ENCODE measurements around the gene ULK2.

Gene ULK2

GRCh38 chr17:19877364-19877945 is 9.7 kb upstream of the ULK2 start:
- Histone ChIP-seq H3K4ac (ENCODE audit: low read depth, low read length) (no peak overlapping the region), H3K4me3 (ENCODE audit: low read depth, low read length) (no peak overlapping the region), H3K23ac (ENCODE audit: low read length) (no peak overlapping the region), H3K79me2 (ENCODE audit: control insufficient read depth, insufficient read depth, low read length, poor library complexity) (no peaks in the 10 kb centered on the region), H4K12ac (ENCODE audit: low read depth, low read length) (no peak overlapping the region), H2BK120ac (ENCODE audit: insufficient read depth, low read length, poor library complexity) (no peak overlapping the region), H3K27ac (ENCODE audit: low read depth, low read length) (no peak overlapping the region), H2BK12ac (ENCODE audit: low read length) (no peak overlapping the region), H4K8ac (ENCODE audit: low read depth, low read length) (no peak overlapping the region), H2BK5ac (ENCODE audit: low read depth, low read length, poor library complexity) (no peak overlapping the region), H3K36me3 (ENCODE audit: control insufficient read depth in 1 of 2, insufficient read depth in 2 of 2, low read length in 2 of 2) (no peaks in the 10 kb centered on the region), H3K79me1 (ENCODE audit: low read length) (no peaks in the 10 kb centered on the region), H3K4me2 (ENCODE audit: low read length) (no peak overlapping the region), H3K27me3 (ENCODE audit: insufficient read depth, low read length) (peaks cover 2% of the 10 kb centered on the region), H2AK5ac (ENCODE audit: low read length) (no peak overlapping the region), H2AFZ (ENCODE audit: insufficient read depth, low read length, poor library complexity) (no peak overlapping the region), H4K91ac (ENCODE audit: low read depth, low read length) (no peak overlapping the region), H3K18ac (ENCODE audit: low read length) (no peak overlapping the region), H3K14ac (ENCODE audit: low read length) (no peak overlapping the region), H3K9me3 (ENCODE audit: insufficient read depth, low read depth, low read length) (no peaks in the 10 kb centered on the region), H3K4me1 (ENCODE audit: control insufficient read depth in 1 of 2, insufficient read depth in 2 of 2, low read length in 2 of 2) (no peaks in the 10 kb centered on the region), H3K9ac (ENCODE audit: low read length) (no peak overlapping the region)
- no CpG with 5 or more reads among the region's 6 CpGs for WGBS (ENCODE audit: extremely low coverage, insufficient coverage, insufficient read length)
- no peak for DNase-seq

DNA sequence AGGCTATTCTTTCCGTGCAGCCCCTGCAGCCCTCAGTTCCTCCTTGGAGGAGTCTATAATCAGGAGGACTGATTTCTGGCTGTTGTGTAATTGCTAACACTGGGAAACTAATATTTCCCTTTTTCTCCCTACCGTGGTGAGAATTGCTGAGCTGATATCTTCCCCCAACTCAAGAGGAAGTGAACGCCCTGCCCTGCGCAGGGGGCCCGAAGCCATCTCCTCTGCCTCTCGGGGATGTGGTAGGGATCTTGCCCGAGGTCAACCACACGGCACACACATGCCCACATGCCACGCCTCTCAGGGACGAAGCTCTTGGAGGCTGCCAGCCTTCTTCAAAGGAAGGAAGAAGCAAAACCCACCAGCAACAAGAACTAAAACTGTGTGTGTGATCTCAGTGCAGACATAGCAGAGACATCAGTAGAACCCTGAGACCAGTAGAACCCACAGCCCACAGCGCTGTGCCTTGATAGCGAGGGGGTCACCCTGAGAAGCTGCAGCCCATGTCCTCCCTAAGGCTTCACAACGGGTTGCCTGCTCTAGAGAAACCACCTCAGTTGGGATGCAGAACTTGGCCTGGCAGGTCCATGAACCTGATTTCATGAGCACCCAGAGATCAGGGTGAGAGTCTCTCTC is 8.9 kb upstream of the ULK2 start:
- Histone ChIP-seq H3K36me3 (ENCODE audit: control insufficient read depth in 1 of 2, insufficient read depth in 2 of 2, low read length in 2 of 2) (no peaks in the 10 kb centered on the region), H2AFZ (ENCODE audit: insufficient read depth, low read length, poor library complexity) (no peak overlapping the region), H3K9ac (ENCODE audit: low read length) (no peak overlapping the region), H3K23ac (ENCODE audit: low read length) (no peak overlapping the region), H3K27ac (ENCODE audit: low read depth, low read length) (no peak overlapping the region), H3K4me3 (ENCODE audit: low read depth, low read length) (no peak overlapping the region), H4K91ac (ENCODE audit: low read depth, low read length) (no peak overlapping the region), H2BK120ac (ENCODE audit: insufficient read depth, low read length, poor library complexity) (no peak overlapping the region), H2BK12ac (ENCODE audit: low read length) (no peak overlapping the region), H3K4me1 (ENCODE audit: control insufficient read depth in 1 of 2, insufficient read depth in 2 of 2, low read length in 2 of 2) (no peaks in the 10 kb centered on the region), H3K9me3 (ENCODE audit: insufficient read depth, low read depth, low read length) (no peaks in the 10 kb centered on the region), H3K14ac (ENCODE audit: low read length) (no peak overlapping the region), H3K4ac (ENCODE audit: low read depth, low read length) (no peak overlapping the region), H3K79me2 (ENCODE audit: control insufficient read depth, insufficient read depth, low read length, poor library complexity) (no peaks in the 10 kb centered on the region), H4K8ac (ENCODE audit: low read depth, low read length) (no peak overlapping the region), H4K12ac (ENCODE audit: low read depth, low read length) (no peak overlapping the region), H2AK5ac (ENCODE audit: low read length) (no peak overlapping the region), H3K27me3 (ENCODE audit: insufficient read depth, low read length) (peaks cover 2% of the 10 kb centered on the region), H3K79me1 (ENCODE audit: low read length) (no peaks in the 10 kb centered on the region), H2BK5ac (ENCODE audit: low read depth, low read length, poor library complexity) (no peak overlapping the region), H3K18ac (ENCODE audit: low read length) (no peak overlapping the region), H3K4me2 (ENCODE audit: low read length) (no peak overlapping the region)
- no CpG with 5 or more reads among the region's 13 CpGs for WGBS (ENCODE audit: extremely low coverage, insufficient coverage, insufficient read length)
- peak in 1 of 2 donors; percentile 16 for DNase-seq

- H3K27ac ChIP-seq (ENCODE audit: low read depth, low read length): no peak overlapping the region
- no peak overlapping the region for H4K8ac ChIP-seq (ENCODE audit: low read depth, low read length)
- no peak overlapping the region for H3K4me3 ChIP-seq (ENCODE audit: low read depth, low read length)
- no CpG with 5 or more reads among the region's 10 CpGs for WGBS (ENCODE audit: extremely low coverage, insufficient coverage, insufficient read length)
- H3K4me2 ChIP-seq (ENCODE audit: low read length): no peak overlapping the region
- H3K14ac ChIP-seq (ENCODE audit: low read length): no peak overlapping the region
- H3K9ac ChIP-seq (ENCODE audit: low read length): no peak overlapping the region
- H3K79me1 ChIP-seq (ENCODE audit: low read length): no peaks in the 10 kb centered on the region
- H3K4me1 ChIP-seq (ENCODE audit: control insufficient read depth in 1 of 2, insufficient read depth in 2 of 2, low read length in 2 of 2): no peaks in the 10 kb centered on the region
- H2AK5ac ChIP-seq (ENCODE audit: low read length): no peak overlapping the region
- no peak overlapping the region for H3K4ac ChIP-seq (ENCODE audit: low read depth, low read length)
- no peak overlapping the region for H2AFZ ChIP-seq (ENCODE audit: insufficient read depth, low read length, poor library complexity)
- no peak for DNase-seq
- H2BK12ac ChIP-seq (ENCODE audit: low read length): no peak overlapping the region
- H2BK120ac ChIP-seq (ENCODE audit: insufficient read depth, low read length, poor library complexity): no peak overlapping the region
- no peak overlapping the region for H2BK5ac ChIP-seq (ENCODE audit: low read depth, low read length, poor library complexity)
- H3K18ac ChIP-seq (ENCODE audit: low read length): no peak overlapping the region
- no peak overlapping the region for H3K23ac ChIP-seq (ENCODE audit: low read length)
- H4K91ac ChIP-seq (ENCODE audit: low read depth, low read length): no peak overlapping the region
- H3K9me3 ChIP-seq (ENCODE audit: insufficient read depth, low read depth, low read length): no peaks in the 10 kb centered on the region
- H3K27me3 ChIP-seq (ENCODE audit: insufficient read depth, low read length): peaks cover under 1% of the 10 kb centered on the region
- no peaks in the 10 kb centered on the region for H3K36me3 ChIP-seq (ENCODE audit: control insufficient read depth in 1 of 2, insufficient read depth in 2 of 2, low read length in 2 of 2)
- no peaks in the 10 kb centered on the region for H3K79me2 ChIP-seq (ENCODE audit: control insufficient read depth, insufficient read depth, low read length, poor library complexity)
- H4K12ac ChIP-seq (ENCODE audit: low read depth, low read length): no peak overlapping the region
Observed at GRCh38 chr17:19874256-19874655, 6.5 kb upstream of the ULK2 start.

DNA sequence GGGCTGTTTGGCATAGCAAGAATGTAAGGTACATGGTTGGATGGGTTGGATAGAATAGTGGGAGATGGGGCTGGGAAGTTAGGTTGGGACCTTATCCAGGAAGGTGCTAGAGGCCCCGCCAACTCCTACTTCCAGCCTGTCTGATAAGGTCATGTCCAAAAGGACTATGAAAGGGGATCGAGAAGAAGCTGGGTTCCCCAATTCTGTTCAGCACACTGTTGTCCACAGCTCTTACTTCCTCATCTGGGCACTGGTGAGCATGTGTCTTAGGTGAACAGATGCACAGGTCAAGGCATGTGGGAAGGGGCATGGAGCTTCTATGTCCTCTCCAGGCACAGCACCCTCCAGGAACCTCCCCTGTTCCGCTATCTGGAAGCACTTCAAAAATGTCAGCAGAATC is 5.6 kb upstream of the ULK2 start:
- no peak for DNase-seq
- Histone ChIP-seq H3K79me2 (ENCODE audit: control insufficient read depth, insufficient read depth, low read length, poor library complexity) (no peaks in the 10 kb centered on the region), H2BK120ac (ENCODE audit: insufficient read depth, low read length, poor library complexity) (no peak overlapping the region), H4K91ac (ENCODE audit: low read depth, low read length) (no peak overlapping the region), H3K27me3 (ENCODE audit: insufficient read depth, low read length) (no peaks in the 10 kb centered on the region), H4K8ac (ENCODE audit: low read depth, low read length) (no peak overlapping the region), H3K4me1 (ENCODE audit: control insufficient read depth in 1 of 2, insufficient read depth in 2 of 2, low read length in 2 of 2) (no peaks in the 10 kb centered on the region), H2AFZ (ENCODE audit: insufficient read depth, low read length, poor library complexity) (no peak overlapping the region), H3K18ac (ENCODE audit: low read length) (no peak overlapping the region), H2BK5ac (ENCODE audit: low read depth, low read length, poor library complexity) (no peak overlapping the region), H3K14ac (ENCODE audit: low read length) (no peak overlapping the region), H3K23ac (ENCODE audit: low read length) (no peak overlapping the region), H3K4me3 (ENCODE audit: low read depth, low read length) (no peak overlapping the region), H3K9me3 (ENCODE audit: insufficient read depth, low read depth, low read length) (no peaks in the 10 kb centered on the region), H3K4me2 (ENCODE audit: low read length) (no peak overlapping the region), H4K12ac (ENCODE audit: low read depth, low read length) (no peak overlapping the region), H3K4ac (ENCODE audit: low read depth, low read length) (no peak overlapping the region), H3K9ac (ENCODE audit: low read length) (no peak overlapping the region), H3K27ac (ENCODE audit: low read depth, low read length) (no peak overlapping the region), H3K79me1 (ENCODE audit: low read length) (no peaks in the 10 kb centered on the region), H2AK5ac (ENCODE audit: low read length) (no peak overlapping the region), H2BK12ac (ENCODE audit: low read length) (no peak overlapping the region), H3K36me3 (ENCODE audit: control insufficient read depth in 1 of 2, insufficient read depth in 2 of 2, low read length in 2 of 2) (no peaks in the 10 kb centered on the region)
- WGBS (ENCODE audit: extremely low coverage, insufficient coverage, insufficient read length): no CpG with 5 or more reads among the region's 3 CpGs

Data from trophoblast cell (in vitro differentiated cells and primary cell).